Measurements from ENCODE around the gene LRRC27. TPM values are rescaled to one million over a fixed set of nuclear protein-coding genes. Genes with fewer than 3 reads are reported as not detected.
"Not testable (repeated sequence)": the region's sequence is repeated elsewhere in the genome, so short reads cannot be mapped to it uniquely, and the experiment has no call there.

The LRRC27 gene
- total RNA-seq, 2 donors from 2014 or later, result 6.5 to 8.5 TPM

DNA sequence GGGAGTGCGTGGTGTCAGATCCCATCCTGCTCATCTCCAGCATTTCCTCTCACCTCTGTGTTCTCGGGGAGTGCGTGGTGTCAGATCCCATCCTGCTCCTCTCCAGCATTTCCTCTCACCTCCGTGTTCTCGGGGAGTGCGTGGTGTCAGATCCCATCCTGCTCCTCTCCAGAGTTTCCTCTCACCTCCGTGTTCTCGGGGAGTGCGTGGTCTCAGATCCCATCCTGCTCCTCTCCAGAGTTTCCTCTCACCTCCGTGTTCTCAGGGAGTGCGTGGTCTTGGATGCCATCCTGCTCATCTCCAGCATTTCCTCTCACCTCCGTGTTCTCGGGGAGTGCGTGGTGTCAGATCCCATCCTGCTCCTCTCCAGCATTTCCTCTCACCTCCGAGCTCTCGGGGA, 47.0 kb downstream of the LRRC27 start:
- not testable (repeated sequence) for H3K36me3 Mint-ChIP-seq, ATAC-seq, H3K27me3 Mint-ChIP-seq, H3K27ac Mint-ChIP-seq, H3K4me3 Mint-ChIP-seq, H3K9me3 Mint-ChIP-seq
- peak; percentile 22 for DNase-seq (ENCODE audit: low spot score)
- H3K4me1 Mint-ChIP-seq (ENCODE audit: low read depth in 2 of 2), result peaks cover 19% of the 10 kb centered on the region in 2 donors

- not testable (repeated sequence) for H3K9me3 Mint-ChIP-seq; H3K4me3 Mint-ChIP-seq; H3K36me3 Mint-ChIP-seq; ATAC-seq; DNase-seq (ENCODE audit: low spot score); H3K27me3 Mint-ChIP-seq
- Mint-ChIP-seq H3K4me1 (ENCODE audit: low read depth in 2 of 2) (peaks cover 26 to 33% of the 10 kb centered on the region in 2 donors), H3K27ac (peak overlapping the region; percentile 39 to 81)
Observed at GRCh38 chr10:132380986-132381385, 49.0 kb downstream of the LRRC27 start.

- Mint-ChIP-seq H3K27me3 (no peaks in the 10 kb centered on the region), H3K4me3 (peak overlapping the region; percentile 43), H3K4me1 (ENCODE audit: low read depth in 2 of 2) (peaks cover 26 to 34% of the 10 kb centered on the region in 2 donors), H3K36me3 (no peaks in the 10 kb centered on the region), H3K9me3 (no peaks in the 10 kb centered on the region), H3K27ac (peak overlapping the region; percentile 39 to 81)
- peak; percentile 25 for DNase-seq (ENCODE audit: low spot score)
- ATAC-seq, result peak in 1 of 2 donors; percentile 19
Observed at GRCh38 chr10:132381741-132382140, 49.7 kb downstream of the LRRC27 start.

DNA sequence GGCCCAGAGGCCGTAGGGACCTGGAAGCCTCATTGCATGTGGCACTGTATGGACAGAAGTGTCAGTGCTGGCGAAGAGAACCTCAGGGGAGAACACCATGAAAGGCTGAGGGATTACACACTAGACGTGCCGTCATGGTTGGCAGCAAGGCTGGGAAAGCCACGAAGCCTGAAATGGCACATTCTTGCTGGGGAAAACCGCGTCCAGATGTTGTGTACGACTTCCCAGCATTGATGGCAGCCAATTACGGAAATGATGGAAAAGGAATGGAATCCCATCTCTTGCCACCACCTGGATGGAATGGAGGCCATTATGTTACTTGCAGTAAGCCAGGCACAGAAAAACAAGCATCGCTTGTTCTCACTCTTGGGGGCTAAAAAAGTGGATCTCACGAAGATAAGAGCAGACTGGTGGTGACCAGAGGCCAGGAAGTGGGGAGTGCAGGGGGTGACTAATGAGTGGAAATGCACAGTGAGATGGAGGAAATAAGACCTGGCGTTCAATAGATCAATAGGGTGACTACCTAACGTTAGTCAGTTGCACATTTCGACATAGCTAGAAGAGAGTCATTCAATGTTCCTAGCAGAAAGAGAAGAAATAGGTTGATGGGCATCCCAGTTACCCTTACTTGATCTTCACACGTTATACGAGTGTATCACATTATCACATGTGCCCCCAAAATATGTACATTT, 50.4 kb downstream of the LRRC27 start:
- DNase-seq (ENCODE audit: low spot score) (peak; percentile 60), ATAC-seq (peak; percentile 83 to 88)
- Mint-ChIP-seq H3K27ac (peak overlapping the region; percentile 39 to 81), H3K36me3 (no peaks in the 10 kb centered on the region), H3K27me3 (no peaks in the 10 kb centered on the region), H3K9me3 (no peaks in the 10 kb centered on the region), H3K4me3 (peak overlapping the region; percentile 36), H3K4me1 (ENCODE audit: low read depth in 2 of 2) (peaks cover 26 to 34% of the 10 kb centered on the region in 2 donors)

- DNase-seq (ENCODE audit: low spot score) (peak; percentile 31), ATAC-seq (no peak)
- Mint-ChIP-seq H3K27ac (peak overlapping the region; percentile 39 to 81), H3K4me1 (ENCODE audit: low read depth in 2 of 2) (peaks cover 26 to 39% of the 10 kb centered on the region in 2 donors), H3K36me3 (no peaks in the 10 kb centered on the region), H3K4me3 (peak overlapping the region; percentile 36), H3K27me3 (no peaks in the 10 kb centered on the region), H3K9me3 (no peaks in the 10 kb centered on the region)
Observed at GRCh38 chr10:132383101-132383500, 51.1 kb downstream of the LRRC27 start.

- Mint-ChIP-seq H3K27ac (peak overlapping the region in 1 of 2 donors; percentile 30), H3K4me1 (ENCODE audit: low read depth in 2 of 2) (peaks cover 26 to 39% of the 10 kb centered on the region in 2 donors), H3K9me3 (no peaks in the 10 kb centered on the region), H3K36me3 (no peaks in the 10 kb centered on the region), H3K27me3 (no peaks in the 10 kb centered on the region), H3K4me3 (no peak overlapping the region)
- peak; percentile 52 for DNase-seq (ENCODE audit: low spot score)
- ATAC-seq, result no peak
Observed at GRCh38 chr10:132383751-132384196, 51.8 kb downstream of the LRRC27 start.

GRCh38 chr10:132384618-132385388, 52.8 kb downstream of the LRRC27 start:
- Mint-ChIP-seq H3K4me1 (ENCODE audit: low read depth in 2 of 2) (peaks cover 26 to 43% of the 10 kb centered on the region in 2 donors), H3K27ac (peak overlapping the region in 1 of 2 donors; percentile 30), H3K4me3 (no peak overlapping the region)

DNA sequence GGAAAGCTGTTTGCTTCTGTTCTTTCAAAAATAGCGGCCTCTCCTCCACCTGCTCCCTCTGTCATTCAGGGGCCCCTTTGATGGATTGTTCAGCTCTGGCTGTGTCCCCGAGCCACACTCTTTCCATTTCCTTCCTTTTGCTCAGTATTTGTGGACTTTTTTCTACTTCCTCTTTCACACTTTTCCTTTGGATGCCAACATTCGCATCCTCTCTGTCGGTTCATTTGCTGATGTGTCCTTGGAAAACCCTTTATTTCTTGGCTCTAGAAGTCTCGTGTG, 53.3 kb downstream of the LRRC27 start:
- no peaks in the 10 kb centered on the region for H3K36me3 Mint-ChIP-seq
- H3K4me1 Mint-ChIP-seq (ENCODE audit: low read depth in 2 of 2), result peaks cover 26 to 45% of the 10 kb centered on the region in 2 donors
- ATAC-seq (no peak), DNase-seq (ENCODE audit: low spot score) (peak; percentile 31)
- H3K27me3 Mint-ChIP-seq, result no peaks in the 10 kb centered on the region
- no peaks in the 10 kb centered on the region for H3K9me3 Mint-ChIP-seq
- no peak overlapping the region for H3K27ac Mint-ChIP-seq
- H3K4me3 Mint-ChIP-seq, result no peak overlapping the region

More at GRCh38 chr10:132384618-132385388, 52.8 kb downstream of the LRRC27 start:
- H3K27me3 Mint-ChIP-seq, result no peaks in the 10 kb centered on the region
- no peaks in the 10 kb centered on the region for H3K36me3 Mint-ChIP-seq
- no peaks in the 10 kb centered on the region for H3K9me3 Mint-ChIP-seq
- ATAC-seq (no peak), DNase-seq (ENCODE audit: low spot score) (peak; percentile 32)

GRCh38 chr10:132385721-132386418, 53.9 kb downstream of the LRRC27 start:
- Mint-ChIP-seq H3K9me3 (no peaks in the 10 kb centered on the region), H3K36me3 (no peaks in the 10 kb centered on the region), H3K4me3 (no peak overlapping the region), H3K27me3 (no peaks in the 10 kb centered on the region), H3K27ac (peak overlapping the region in 1 of 2 donors; percentile 9), H3K4me1 (ENCODE audit: low read depth in 2 of 2) (peaks cover 26 to 48% of the 10 kb centered on the region in 2 donors)
- no peak for ATAC-seq
- peak; percentile 28 for DNase-seq (ENCODE audit: low spot score)

DNA sequence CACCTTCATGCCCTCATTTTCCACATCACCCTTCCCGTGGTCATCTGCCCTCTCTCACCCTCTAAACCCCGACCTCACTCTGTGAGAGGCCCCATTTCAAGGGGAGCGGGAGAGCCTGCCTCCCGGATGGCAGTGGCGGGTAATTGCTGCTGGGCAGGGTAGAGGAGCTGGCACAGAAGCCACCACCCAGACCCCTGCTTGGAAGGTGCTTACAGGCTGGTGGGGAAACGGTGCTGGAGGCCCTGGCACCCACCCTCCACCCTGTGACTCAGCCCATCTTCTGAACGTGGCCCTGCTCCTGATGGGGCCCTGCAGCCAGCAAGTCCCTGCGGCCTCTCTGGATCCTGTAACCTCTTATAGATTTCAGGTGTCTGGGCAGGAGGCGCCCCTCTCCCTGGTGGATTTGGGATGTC, 54.4 kb downstream of the LRRC27 start:
- Mint-ChIP-seq H3K27me3 (no peaks in the 10 kb centered on the region), H3K36me3 (no peaks in the 10 kb centered on the region), H3K27ac (peak overlapping the region in 1 of 2 donors; percentile 37), H3K4me3 (no peak overlapping the region), H3K4me1 (ENCODE audit: low read depth in 2 of 2) (peaks cover 24 to 47% of the 10 kb centered on the region in 2 donors), H3K9me3 (no peaks in the 10 kb centered on the region)
- DNase-seq (ENCODE audit: low spot score) (peak; percentile 41), ATAC-seq (no peak)

DNA sequence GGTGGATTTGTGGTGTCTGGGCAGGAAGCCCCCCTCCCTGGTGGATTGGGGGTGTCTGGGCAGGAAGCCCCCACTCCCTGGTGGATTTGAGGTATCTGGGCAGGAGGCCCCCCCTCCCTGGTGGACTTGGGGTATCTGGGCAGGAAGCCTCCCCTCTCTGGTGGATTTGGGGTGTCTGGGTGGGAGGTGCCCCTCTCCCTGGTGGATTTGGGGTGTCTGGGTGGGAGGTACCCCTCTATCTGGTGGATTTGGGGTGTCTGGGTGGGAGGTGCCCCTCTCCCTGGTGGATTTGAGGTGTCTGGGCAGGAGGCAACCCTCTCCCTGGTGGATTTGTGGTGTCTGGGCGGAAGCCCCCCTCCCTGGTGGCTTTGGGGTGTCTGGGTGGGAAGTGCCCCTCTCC, 54.9 kb downstream of the LRRC27 start:
- peaks cover 22 to 44% of the 10 kb centered on the region in 2 donors for H3K4me1 Mint-ChIP-seq (ENCODE audit: low read depth in 2 of 2)
- H3K36me3 Mint-ChIP-seq, ATAC-seq, H3K9me3 Mint-ChIP-seq, H3K4me3 Mint-ChIP-seq, H3K27me3 Mint-ChIP-seq: not testable (repeated sequence)
- peak overlapping the region in 1 of 2 donors; percentile 37 for H3K27ac Mint-ChIP-seq
- DNase-seq (ENCODE audit: low spot score), result peak; percentile 44

- ATAC-seq, result peak; percentile 67 to 80
Observed at GRCh38 chr10:132387764-132388210, 55.8 kb downstream of the LRRC27 start.

DNA sequence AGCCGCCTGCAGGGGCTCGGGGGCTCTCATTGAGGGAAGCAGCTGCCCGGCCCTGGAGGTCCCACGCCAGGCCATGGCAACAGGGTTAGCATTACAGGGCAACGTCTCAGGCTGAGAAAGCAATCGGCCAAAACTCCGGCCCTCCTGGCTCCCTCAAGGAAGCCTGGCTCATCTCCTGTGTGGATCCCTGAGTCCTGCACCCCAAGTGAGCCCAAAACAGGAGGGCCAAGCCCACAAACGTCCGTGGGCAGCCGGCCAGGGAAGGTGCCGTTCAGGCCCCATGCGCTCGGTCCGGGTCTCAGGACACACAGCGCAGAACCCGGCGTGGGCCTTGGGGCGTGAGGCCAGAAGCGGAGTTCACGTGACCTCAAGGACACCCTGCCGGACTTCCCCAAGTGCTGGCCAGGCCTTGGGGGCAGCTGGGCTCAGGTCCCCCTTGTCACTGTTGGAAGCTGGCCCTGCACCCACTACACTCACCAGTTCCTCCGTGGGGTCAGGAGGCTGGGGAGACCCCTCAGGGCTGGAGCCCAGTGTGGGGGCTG, 57.0 kb downstream of the LRRC27 start:
- DNase-seq (ENCODE audit: low spot score) (peak; percentile 55), ATAC-seq (peak in 1 of 2 donors; percentile 34)
- Mint-ChIP-seq H3K4me1 (ENCODE audit: low read depth in 2 of 2) (peaks cover 19 to 45% of the 10 kb centered on the region in 2 donors), H3K27ac (no peak overlapping the region), H3K9me3 (peaks cover 9% of the 10 kb centered on the region), H3K36me3 (peaks cover 6% of the 10 kb centered on the region), H3K27me3 (no peaks in the 10 kb centered on the region), H3K4me3 (no peak overlapping the region)

More at GRCh38 chr10:132387764-132388210, 55.8 kb downstream of the LRRC27 start:
- DNase-seq (ENCODE audit: low spot score), result peak; percentile 80
- peaks cover 6% of the 10 kb centered on the region for H3K36me3 Mint-ChIP-seq
- H3K27me3 Mint-ChIP-seq, result no peaks in the 10 kb centered on the region
- peaks cover 9% of the 10 kb centered on the region for H3K9me3 Mint-ChIP-seq
- peak overlapping the region; percentile 50 to 81 for H3K27ac Mint-ChIP-seq
- H3K4me3 Mint-ChIP-seq, result no peak overlapping the region
- peaks cover 22 to 42% of the 10 kb centered on the region in 2 donors for H3K4me1 Mint-ChIP-seq (ENCODE audit: low read depth in 2 of 2)

Measured in natural killer cell treated with Interleukin-12 subunit alpha and Interleukin-12 subunit beta and Interleukin-15 and Interleukin-18, amount 100 ng/mL, for 72 hours (primary cell).